HG03066 (cell line): Measurements from ENCODE around the gene WWC2.

ENCODE experiments used
- ATAC-seq: cut with Tn5 transposase; IDR thresholded peaks from one replicate; pipeline ENCODE4 v1.9.1; 2021; ENCODE audit warnings: low read depth; ENCODE audit not compliant: unreplicated experiment

The WWC2 gene

GRCh38 chr4:183286590-183287308 lies 187.7 kb downstream of the WWC2 start:
- ATAC-seq, result peak; percentile 12

- ATAC-seq, result peak; percentile 76
Observed at GRCh38 chr4:183287309-183287659, 188.2 kb downstream of the WWC2 start.

GRCh38 chr4:183287677-183288076 lies 188.6 kb downstream of the WWC2 start:
- ATAC-seq, result peak; percentile 68

GRCh38 chr4:183288955-183289354 lies 189.9 kb downstream of the WWC2 start:
- no peak for ATAC-seq

- ATAC-seq, result no peak
Observed at GRCh38 chr4:183289688-183290087, 190.6 kb downstream of the WWC2 start.

- no peak for ATAC-seq
Observed at GRCh38 chr4:183291070-183291469, 192.0 kb downstream of the WWC2 start.

GRCh38 chr4:183295711-183296110 lies 196.7 kb downstream of the WWC2 start:
- no peak for ATAC-seq

- ATAC-seq, result peak; percentile 60
Observed at GRCh38 chr4:183297675-183298074, 198.6 kb downstream of the WWC2 start.

- no peak for ATAC-seq
Observed at GRCh38 chr4:183299464-183299863, 200.4 kb downstream of the WWC2 start.

- ATAC-seq, result no peak
Observed at GRCh38 chr4:183300070-183300469, 201.0 kb downstream of the WWC2 start.

- ATAC-seq, result no peak
Observed at GRCh38 chr4:183300655-183301054, 201.6 kb downstream of the WWC2 start.

- no peak for ATAC-seq
Observed at GRCh38 chr4:183303301-183303700, 204.2 kb downstream of the WWC2 start.

- ATAC-seq, result peak; percentile 81
Observed at GRCh38 chr4:183304067-183304466, 205.0 kb downstream of the WWC2 start.

- peak; percentile 40 for ATAC-seq
Observed at GRCh38 chr4:183304538-183304937, 205.5 kb downstream of the WWC2 start.

- ATAC-seq, result no peak
Observed at GRCh38 chr4:183306811-183307210, 207.8 kb downstream of the WWC2 start.

- no peak for ATAC-seq
Observed at GRCh38 chr4:183312841-183313240, 213.8 kb downstream of the WWC2 start.

GRCh38 chr4:183314336-183314735 lies 215.3 kb downstream of the WWC2 start:
- no peak for ATAC-seq

GRCh38 chr4:183314806-183315205 lies 215.7 kb downstream of the WWC2 start:
- no peak for ATAC-seq

- no peak for ATAC-seq
Observed at GRCh38 chr4:183318656-183319055, 219.6 kb downstream of the WWC2 start.

- ATAC-seq, result no peak
Observed at GRCh38 chr4:183320211-183321059, 221.4 kb downstream of the WWC2 start, which contains the start of gene CLDN22. CLDN22 (minus strand) TSS chr4:183320276; CDS start chr4:183320218, 58 bp downstream.

GRCh38 chr4:183321079-183321478 lies 222.0 kb downstream of the WWC2 start:
- no peak for ATAC-seq

GRCh38 chr4:183321516-183321915 lies 222.5 kb downstream of the WWC2 start:
- no peak for ATAC-seq
